GM19035 (cell line): Measurements from ENCODE around the gene BCL11B.

Experiments
- ATAC-seq: cut with Tn5 transposase; IDR thresholded peaks from one replicate; pipeline ENCODE4 v1.9.1; 2021; ENCODE audit not compliant: unreplicated experiment

The BCL11B gene

GRCh38 chr14:99123208-99123870 is 148.7 kb downstream of the BCL11B start:
- no peak for ATAC-seq

GRCh38 chr14:99122521-99123125 is 149.4 kb downstream of the BCL11B start:
- no peak for ATAC-seq

GRCh38 chr14:99121319-99121875 is 150.6 kb downstream of the BCL11B start:
- no peak for ATAC-seq

- ATAC-seq, result no peak
Observed at GRCh38 chr14:99120526-99121318, 151.3 kb downstream of the BCL11B start.

- ATAC-seq, result no peak
Observed at GRCh38 chr14:99119554-99120525, 152.2 kb downstream of the BCL11B start.
